DMS53 treated with DMSO at 0.1 percent for 48 hours (cell line): ENCODE measurements around the gene DIAPH2.
"Not testable (repeated sequence)": the region's sequence is repeated elsewhere in the genome, so short reads cannot be mapped to it uniquely, and the experiment has no call there.

Source experiments
- DNase-seq: peaks from one replicate; lab custom pipeline; 2025; ENCODE audit not compliant: unreplicated experiment; lab: John Stamatoyannopoulos, UW

The DIAPH2 gene

DNA sequence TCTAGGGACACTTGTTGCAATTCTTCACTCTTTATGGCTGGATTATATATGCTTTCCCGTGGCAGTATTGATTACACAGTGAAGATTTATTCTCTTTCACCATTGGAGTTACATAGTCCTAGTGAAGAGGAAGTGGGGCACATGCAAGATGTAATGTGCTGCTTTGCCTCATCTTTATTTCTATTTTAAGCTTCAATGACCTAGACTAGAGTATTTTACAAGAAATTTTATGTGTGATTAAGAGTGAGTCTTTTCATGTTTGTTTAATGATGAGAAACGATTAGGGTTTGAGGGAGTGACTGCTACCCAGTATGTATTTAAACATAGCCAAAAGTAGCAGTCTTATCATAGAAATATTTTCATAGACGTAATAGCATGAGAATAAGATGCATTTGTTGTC lies 30.8 kb downstream of the DIAPH2 start:
- DNase-seq: no peak

GRCh38 chrX:96719161-96719875 lies 34.7 kb downstream of the DIAPH2 start:
- no peak for DNase-seq

- no peak for DNase-seq
Observed at GRCh38 chrX:96721354-96721753, 36.7 kb downstream of the DIAPH2 start.

- DNase-seq: no peak
Observed at GRCh38 chrX:96722781-96723180, 38.1 kb downstream of the DIAPH2 start.

DNA sequence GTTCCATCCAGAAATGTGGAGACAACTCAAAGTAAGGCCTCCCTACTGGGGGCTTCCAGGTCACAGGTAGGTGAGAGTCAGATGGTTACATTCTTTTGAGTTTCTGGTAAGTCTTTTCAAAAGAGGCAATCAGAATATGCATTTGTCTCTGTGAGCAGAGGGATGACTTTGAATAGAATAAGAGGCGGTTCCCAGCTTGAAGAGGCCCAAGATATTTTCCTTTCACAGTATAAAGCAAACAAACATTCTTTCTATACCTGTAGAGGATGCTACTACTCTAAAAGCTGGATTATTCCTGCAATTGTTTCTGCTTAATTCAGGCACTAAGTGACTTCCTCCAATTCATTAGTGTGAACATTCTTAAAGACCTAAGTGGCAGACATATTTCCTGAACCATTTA lies 44.4 kb downstream of the DIAPH2 start:
- no peak for DNase-seq

DNA sequence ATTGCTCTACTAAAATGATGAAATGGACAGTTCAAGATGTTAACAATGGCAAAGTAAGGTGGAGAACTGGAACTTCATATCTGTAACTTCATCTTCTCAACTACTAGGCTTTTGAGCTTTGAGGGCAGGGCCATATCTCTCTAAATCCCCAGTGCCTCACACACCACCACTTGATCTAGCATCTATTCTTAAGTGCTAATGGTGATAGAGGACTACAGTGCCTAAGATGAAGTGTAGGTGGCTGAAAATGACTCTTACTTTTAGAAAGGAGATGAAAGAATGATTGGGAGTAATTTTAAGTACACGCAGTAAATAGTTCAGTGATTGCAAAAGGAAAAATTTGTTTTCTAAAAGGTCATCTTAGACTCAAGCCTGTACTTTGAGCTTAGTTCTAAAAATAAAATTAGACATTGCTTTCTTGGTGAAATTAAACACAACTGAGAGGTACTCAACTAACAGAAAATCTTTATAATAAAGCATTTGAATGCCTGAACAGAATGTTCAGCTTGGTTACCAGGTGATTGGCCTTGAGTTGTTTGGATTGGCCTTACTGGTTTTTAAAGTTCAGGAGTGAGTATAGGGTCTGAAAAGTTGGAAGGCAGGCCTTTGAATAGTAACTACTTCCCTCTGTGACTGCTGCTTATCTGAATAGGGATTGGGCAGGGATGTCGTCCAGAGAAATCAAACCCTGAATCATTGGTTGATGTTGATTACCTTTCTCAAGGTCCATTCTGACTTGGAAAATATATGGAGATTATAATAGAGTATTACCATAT lies 45.4 kb downstream of the DIAPH2 start:
- no peak for DNase-seq

DNA sequence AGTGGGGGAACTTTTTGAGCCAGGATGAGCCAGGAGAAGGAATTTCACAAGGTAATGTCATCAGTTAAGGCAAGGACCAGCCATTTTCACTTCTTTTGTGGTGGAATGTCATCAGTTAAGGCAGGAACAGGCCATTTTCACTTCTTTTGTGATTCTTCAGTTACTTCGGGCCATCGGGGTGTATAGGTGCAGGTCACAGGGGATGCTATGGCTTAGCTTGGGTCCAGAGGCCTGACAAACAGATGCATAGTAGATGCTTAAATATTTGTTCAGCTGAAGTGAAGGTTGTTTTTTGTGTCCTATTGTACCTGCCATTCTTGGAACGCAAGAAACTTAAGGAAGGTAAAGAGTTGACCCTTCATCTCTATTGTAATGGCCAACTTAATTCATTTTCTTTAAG lies 46.4 kb downstream of the DIAPH2 start:
- DNase-seq: not testable (repeated sequence)

- no peak for DNase-seq
Observed at GRCh38 chrX:96743367-96744073, 58.9 kb downstream of the DIAPH2 start.

- DNase-seq: no peak
Observed at GRCh38 chrX:96752781-96753180, 68.1 kb downstream of the DIAPH2 start.

DNA sequence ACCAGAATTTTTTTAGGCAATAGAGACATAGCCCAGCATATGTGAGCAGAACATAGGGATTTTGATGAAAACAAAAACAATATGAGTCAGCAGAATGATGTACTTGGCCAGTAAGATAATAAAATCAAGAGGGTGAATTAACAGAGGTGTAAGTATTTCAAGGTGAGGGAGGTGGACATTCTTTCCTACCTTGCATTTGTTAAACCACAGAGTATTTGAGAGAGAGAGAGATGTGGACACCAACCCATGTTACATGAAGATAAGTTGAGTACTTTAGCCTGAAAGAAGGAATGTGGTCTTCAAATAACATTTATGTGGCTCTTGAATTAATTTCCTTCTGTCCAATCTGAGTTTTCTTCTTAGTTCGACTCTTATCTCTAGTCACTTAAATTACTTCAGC lies 68.6 kb downstream of the DIAPH2 start:
- DNase-seq: no peak

- no peak for DNase-seq
Observed at GRCh38 chrX:96756491-96756890, 71.8 kb downstream of the DIAPH2 start.

DNA sequence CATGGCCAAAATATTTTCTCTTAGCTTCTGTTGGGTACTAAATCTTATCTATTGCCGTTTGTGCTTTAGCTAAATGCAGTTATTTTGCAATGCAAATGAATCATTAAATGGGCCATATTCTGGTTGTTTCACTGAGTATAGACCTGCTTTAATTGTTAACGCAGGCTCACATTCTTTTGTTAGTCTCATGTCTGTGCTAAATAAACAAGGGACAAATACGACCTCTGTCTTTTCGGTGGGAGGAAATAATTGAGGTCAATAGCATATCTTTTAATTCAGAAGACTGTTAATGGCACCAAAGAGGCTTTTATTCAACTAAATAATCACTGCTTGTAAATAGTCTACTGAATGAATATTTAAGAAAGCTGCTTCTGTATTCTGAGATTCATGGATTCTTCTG lies 76.9 kb downstream of the DIAPH2 start:
- no peak for DNase-seq

DNA sequence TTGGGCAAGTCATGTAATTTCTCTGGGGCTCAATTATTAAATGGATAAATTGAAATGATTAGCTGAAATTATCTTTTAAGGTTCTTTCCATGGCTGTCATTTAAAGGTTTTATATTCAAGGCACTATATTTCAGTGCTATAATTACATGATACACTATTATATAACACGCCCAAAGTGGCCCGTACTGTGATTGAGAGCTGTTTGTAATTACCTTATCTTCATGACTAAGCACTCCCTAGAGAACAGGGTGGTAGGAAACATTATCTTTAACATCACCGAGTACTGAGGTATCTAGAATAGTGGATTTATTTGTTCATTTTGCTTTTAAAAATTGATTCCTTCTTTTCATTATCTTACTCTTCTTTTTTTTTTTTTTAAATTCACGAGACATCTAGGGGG lies 79.0 kb downstream of the DIAPH2 start:
- DNase-seq: no peak

DNA sequence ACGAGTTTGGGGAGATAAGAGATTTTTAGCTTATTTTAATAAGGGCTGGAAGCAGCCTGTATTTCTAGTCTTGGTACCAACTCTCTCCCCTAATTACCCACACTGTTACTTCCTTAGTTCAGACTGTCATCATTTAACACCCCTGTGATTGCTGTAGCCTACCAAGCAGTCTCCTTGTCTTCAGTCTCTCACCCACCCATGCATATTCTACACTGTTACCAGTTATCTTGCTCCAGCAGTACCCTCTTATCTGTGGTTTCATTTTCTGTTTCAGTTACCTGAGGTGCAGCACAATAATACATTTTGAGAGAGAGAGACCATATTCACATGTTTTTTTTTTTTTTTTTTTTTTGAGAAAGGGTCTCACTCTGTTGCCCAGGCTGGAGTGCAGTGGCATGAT lies 80.2 kb downstream of the DIAPH2 start:
- DNase-seq: no peak

DNA sequence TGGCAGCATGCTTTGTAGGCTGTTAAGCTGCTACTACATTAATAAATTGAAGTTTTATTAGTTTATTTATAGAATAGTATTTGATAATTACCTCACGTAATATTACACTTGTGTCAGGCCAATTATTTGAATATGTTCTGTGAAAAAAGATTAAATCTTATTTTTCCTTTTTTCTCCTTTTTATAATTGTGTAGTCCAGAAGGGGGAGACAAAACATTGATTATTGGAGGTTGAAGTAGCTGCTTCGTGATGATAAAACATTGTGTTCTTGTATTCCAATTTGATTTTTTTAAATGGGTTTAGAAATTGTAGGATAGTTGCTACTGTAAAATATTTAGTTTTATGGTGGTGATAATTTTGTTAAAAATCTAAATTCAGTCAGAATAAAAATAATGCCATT lies 85.7 kb downstream of the DIAPH2 start:
- no peak for DNase-seq

DNA sequence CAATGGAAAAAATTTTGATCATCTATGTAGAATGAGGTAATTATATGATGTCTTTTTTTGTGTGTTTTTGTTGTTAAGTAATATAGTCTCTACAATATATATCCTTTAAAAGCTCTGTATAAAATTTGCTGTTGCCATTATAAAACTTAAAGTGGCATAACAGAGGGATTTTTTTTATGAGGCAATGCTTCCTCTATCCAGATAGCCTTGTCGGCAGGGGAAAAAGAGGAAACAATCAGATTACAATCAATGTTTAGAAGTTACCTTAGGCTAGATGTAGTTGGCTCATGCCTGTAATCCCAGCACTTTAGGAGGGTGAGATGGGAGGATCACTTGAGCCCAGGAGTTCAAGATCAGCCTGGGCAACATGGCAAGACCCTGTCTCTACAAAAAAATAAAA lies 86.8 kb downstream of the DIAPH2 start:
- DNase-seq: no peak

DNA sequence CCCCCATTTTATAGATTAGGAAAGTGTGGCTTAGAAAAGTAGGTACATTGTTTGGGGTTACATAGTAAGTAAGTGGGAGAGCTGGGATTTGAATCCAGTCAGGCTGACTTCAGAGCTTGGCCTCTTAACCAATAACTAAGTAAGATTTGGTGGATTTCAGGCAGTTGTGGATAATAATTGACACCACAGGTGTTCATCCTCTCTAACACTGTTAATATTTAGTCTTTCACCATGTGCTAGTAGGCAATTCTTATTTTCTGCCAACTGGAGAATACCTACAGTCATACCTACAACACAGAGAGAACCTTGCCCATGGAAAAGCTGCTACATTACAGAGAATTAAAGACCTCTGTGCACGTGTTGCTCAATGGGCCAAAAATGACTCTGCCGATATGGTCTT lies 89.5 kb downstream of the DIAPH2 start:
- DNase-seq: no peak

- no peak for DNase-seq
Observed at GRCh38 chrX:96776966-96777365, 92.3 kb downstream of the DIAPH2 start.

DNA sequence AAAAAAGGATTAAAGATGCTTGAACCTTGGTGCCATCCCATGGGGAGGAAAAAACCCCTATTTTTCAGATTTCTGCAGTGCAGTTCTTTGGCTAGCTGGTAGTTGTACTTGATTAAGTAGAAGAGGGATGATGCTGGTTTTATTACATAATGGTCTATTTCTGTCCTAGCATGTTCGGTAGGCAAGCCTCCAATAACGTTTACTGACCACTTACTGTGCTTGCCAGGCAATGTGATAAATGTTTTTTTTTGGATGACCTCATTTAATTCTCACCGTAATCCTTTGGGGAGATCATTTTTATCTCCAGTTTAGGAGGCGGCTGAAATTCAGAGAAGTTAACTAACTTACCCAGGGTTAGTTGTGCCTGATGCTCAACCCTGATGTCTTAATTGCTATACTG lies 106.9 kb downstream of the DIAPH2 start:
- DNase-seq: no peak

DNA sequence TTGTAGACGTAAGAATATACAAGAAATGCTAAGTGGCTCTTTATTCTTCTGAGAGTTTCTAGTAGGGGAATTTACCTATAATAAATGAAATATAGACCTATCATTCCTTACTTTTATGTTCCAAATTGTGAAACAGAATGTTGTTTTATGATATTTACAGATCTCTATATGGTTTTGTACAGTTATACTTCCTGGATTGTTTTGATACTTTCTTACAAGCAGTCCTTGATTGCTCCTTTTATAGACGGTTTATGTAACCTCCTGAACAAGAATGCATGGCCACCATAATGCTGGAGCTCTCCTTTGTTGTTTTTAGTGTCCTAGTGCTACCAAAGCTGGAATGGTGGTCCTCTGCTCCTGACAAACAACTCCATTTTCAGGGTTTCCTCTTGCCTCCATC lies 107.4 kb downstream of the DIAPH2 start:
- DNase-seq: no peak

- DNase-seq: no peak
Observed at GRCh38 chrX:96798982-96799381, 114.3 kb downstream of the DIAPH2 start.

DNA sequence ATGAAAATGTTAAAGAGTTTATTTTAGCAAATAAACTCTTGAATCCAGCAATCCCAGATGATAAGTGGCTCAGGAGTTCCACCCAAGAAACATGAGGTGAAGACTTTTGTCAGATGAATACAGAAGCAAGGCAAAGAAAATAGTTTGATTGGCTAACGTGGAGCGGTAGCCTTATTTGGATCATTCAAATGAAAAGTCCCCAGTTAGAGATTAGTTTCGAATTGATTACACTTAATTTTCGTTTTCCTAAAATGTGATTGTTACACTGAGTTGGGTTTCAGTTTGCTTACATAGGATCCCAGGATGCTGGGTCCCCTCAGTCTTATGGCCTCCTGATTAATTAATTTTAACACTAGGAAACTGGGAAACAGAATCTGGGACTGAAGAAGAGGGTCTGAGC lies 122.7 kb downstream of the DIAPH2 start:
- no peak for DNase-seq
